UCSD-AML1 (cell line): ENCODE measurements around the gene DUS2.
A peak's percentile ranks its signal among the peaks of the same experiment; 100 is the strongest.
"Not testable (repeated sequence)": the region's sequence is repeated elsewhere in the genome, so short reads cannot be mapped to it uniquely, and the experiment has no call there.

ENCODE experiments used
- DNase-seq: peaks from one replicate; lab custom pipeline; 2025; ENCODE audit not compliant: unreplicated experiment; lab: John Stamatoyannopoulos, UW

DUS2 gene

GRCh38 chr16:67998779-67999688 lies 24.1 kb upstream of the DUS2 start, which contains the start of gene DPEP2:
TSS of gene DPEP2 (minus strand) at chr16:67999484. CDS start at chr16:67993212, 6,272 bp downstream.
- peak; percentile 37 for DNase-seq

- no peak for DNase-seq
Observed at GRCh38 chr16:67999985-68000384, 23.1 kb upstream of the DUS2 start.

- no peak for DNase-seq
Observed at GRCh38 chr16:68000450-68000849, 22.6 kb upstream of the DUS2 start.

DNA sequence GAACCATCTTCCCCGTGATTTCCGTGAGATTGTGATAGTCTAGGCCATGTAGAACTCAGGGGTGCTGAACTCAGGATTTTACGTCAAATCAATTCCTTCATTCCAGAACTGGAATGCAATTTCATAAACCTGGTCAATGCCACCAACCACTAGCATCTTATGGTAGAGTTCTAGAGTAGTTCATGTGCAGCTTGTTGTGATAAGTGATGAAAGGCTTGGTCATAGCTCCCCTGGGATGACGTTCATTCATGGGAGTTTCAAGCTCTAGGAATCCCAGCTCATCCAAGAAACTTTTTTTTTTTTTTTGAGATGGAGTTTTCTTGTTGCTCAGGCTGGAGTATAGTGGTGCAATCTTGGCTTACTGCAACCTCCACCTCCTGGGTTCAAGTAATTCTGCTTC lies 20.1 kb upstream of the DUS2 start:
- no peak for DNase-seq

GRCh38 chr16:68005211-68005610 lies 17.9 kb upstream of the DUS2 start:
- no peak for DNase-seq

- DNase-seq = peak; percentile 42
Observed at GRCh38 chr16:68005786-68006286, 17.2 kb upstream of the DUS2 start.

GRCh38 chr16:68009157-68009735 lies 13.8 kb upstream of the DUS2 start:
- DNase-seq = no peak

- not testable (repeated sequence) for DNase-seq
Observed at GRCh38 chr16:68009872-68010271, 13.2 kb upstream of the DUS2 start.

DNA sequence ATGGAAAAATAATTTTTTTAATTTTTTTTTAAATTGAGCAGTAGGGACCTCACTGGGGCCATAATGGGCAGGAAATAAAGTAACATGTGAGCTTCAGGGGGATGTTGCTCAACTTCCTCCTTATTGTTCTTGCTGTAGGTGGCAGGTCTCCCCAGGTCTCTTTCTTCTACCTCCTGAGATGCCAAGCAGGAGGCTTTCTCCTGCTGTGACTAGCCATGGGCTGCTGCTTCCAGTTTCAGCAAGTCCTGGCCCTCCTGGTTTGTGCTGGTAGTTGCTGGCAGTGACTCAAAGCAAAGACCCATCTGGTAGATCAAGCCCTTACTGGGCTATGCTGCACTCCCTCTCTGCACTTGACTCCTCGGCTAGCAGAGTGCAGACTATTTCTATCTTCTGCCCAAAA lies 9.6 kb upstream of the DUS2 start:
- DNase-seq = peak; percentile 47

- DNase-seq = no peak
Observed at GRCh38 chr16:68015681-68016080, 7.4 kb upstream of the DUS2 start, which contains the start of gene DPEP2NB. TSS of gene DPEP2NB (minus strand) at chr16:68015911. CDS start at chr16:68015770, 141 bp downstream.

DNA sequence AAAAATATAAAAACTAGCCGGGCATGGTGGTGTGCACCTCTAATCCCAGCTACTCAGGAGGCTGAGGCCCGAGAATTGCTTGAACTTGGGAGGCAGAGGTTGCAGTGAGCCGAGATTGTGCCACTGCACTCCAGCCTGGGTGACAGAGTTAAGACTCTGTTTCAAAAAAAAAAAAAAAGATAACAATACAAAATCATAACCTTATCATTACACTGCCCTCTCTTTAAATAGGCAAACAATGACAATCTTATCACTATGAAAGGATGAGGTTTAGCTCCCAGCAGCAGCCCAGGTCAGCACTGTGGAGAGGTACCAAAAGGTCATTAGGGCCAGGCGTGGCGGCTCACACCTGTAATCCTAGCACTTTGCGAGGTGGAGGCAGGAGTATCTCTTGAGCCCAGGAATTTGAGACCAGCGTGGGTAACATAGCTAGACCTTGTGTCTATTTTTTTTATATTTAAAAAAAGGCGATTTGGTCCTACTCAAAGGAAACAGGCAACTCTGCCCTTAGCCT lies 3.9 kb upstream of the DUS2 start:
- DNase-seq = no peak

DNA sequence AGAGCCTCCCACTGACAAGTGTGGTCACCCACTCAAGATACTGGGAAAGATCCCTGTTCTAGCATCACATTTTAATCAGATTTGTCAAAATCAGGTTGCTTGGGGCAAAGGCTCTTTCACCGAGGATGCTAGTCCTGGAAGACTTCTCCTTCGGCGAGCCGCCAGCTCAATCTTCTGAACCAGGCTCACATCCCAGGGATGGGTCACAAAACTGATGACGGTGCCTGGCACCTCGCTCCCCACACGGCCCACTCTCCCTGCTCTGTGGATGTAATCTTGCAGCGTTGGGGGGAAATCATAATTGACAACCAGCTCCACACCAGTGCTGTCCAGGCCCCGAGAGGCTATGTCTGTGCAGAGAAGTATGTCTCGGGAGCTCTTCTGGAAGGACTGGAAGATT lies 1.6 kb upstream of the DUS2 start:
- no peak for DNase-seq

- DNase-seq = no peak
Observed at GRCh38 chr16:68022278-68022727, 781 bp upstream of the DUS2 start.

DNA sequence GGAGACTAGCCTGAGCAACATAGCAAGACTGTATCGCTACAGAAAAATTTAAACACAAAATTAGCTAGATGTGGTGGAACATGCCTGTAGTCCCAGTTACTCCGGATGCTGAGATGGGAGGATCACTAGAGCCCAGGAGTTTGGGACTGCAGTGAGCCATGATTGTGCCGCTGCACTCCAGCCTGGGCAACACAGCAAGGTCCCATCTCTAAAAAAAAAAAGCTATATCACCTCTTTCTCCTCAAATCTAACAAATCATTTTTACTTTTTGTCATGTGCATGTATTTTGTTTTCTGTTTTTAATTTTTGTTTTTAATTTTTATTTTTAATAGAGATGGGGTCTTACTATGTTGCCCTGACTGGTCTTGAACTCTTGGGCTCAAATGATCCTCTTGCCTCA lies 5.9 kb downstream of the DUS2 start:
- no peak for DNase-seq

DNA sequence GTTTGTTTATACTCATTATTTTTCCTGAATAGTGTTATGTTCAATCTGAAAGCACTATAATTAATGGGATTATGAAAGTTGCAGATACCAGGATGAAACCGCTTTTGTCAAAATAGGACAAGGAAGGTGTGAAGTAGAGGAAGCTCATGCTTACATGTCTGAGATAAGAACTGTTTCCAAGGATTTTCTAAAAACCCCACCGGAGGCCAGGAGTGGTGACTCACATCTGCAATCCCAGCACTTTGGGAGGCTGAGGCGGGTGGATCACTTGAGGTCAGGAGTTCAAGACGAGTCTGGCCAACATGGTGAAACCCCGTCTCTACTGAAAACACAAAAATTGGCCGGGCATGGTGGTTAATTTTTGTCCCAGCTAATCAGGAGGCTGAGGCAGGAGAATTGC lies 7.0 kb downstream of the DUS2 start:
- not testable (repeated sequence) for DNase-seq

DNA sequence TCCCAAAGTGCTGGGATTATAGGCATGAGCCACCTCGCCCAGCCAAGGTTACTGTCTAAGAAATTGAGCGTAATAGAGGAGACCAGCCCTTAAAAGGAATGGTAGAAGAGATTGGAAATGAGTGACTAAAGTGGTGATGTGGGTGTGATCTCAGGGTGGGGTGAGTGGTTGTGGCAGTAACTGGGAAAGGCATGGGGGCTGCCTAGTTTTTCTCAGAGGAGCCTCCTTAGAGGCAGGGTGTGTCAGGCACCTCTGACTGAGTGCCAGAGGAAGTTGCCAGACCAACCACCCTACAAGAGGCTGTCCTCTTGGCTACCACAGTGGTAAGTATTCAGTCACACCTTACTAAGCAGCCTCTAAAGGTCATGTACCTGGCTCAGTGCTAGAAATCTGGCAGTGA lies 8.9 kb downstream of the DUS2 start:
- no peak for DNase-seq

DNA sequence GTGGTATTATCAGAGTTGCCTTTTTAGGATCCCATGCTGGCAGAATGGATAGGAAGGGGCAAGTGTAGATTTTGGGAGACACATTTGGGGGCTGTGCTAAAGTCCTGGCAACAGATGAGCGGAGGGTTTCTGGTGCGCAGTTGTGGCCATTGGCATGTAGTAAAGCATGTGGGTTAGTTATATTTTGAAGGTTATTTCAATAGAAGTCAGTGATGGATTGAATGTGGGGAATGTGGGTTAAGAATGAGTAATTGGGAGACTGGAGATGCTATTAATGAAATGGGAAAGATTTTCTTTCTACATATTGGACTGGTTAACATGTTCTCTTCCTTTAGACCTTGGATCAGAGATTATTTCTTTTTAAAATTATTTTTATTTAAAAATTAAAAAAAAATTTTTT lies 10.0 kb downstream of the DUS2 start:
- no peak for DNase-seq

DNA sequence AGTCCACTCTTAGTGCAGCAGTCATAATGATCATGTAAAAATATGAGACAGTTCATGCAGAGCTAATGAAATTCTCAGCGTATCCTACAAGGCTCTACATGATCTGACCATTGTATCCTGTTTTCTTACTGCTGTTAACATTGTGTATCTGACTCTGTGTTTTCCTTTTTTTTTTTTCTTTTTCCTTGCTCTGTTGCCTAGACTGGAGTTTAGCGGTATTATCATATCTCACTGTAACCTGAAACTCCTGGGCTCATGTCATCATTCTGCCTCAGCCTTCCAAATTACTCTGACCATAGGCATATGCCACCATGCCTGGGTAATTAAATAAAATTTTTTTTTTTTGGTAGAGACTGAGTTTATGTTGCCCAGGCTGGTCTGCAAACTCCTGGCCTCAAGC lies 12.1 kb downstream of the DUS2 start:
- DNase-seq = no peak

GRCh38 chr16:68037841-68038597 lies 14.9 kb downstream of the DUS2 start:
- no peak for DNase-seq

DNA sequence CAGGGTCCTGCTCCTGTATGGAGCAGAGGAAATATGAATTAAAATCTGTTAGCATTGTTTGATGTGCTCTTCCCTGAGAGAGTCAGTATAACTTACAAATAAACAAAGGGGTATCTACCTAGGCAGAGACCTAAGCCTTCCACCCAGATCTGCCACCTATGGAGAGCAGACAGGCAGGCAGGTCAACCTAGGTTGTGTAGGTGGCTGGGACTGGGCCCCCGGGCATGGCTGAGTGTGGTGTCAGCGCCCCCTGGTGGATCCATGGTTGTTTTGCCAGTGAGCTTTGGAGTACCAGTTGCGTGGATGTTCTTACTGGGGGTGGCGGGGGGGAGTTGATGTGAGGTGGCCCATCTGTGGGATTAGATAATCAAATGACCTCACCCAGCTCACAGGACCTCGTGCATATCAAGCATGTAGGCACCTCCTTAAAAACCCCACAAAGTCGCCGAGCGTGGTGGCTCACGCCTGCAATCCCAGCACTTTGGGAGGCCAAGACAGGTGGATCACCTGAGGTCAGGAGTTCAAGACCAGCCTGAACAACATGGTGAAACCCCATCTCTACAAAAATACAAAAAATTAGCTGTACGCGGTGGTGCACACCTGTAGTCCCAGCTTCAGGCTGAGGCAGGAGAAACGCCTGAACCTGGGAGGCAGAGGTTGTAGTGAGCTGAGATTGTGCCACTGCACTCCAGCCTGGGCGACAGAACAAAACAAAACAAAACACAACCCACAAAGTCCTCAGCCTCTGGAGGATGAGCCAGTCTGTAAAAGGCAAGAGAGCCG lies 17.6 kb downstream of the DUS2 start:
- peak; percentile 75 for DNase-seq
